SK-N-SH (cell line): ENCODE results near the gene SHC3. TPM values are rescaled to one million over a fixed set of nuclear protein-coding genes. Genes with fewer than 3 reads are reported as not detected.

Experiments used
- CTCF ChIA-PET: fragments of 300-600, 350-600 bp; formaldehyde crosslinking; extraction: SDS; loops from one replicate; lab custom pipeline; 2021; lab: Yijun Ruan, JAX
- POLR2A ChIA-PET: fragments of 350-600 bp; sonication (Branson Sonifier 250); formaldehyde crosslinking; extraction: SDS; loops from one replicate; lab custom pipeline; 2020; ENCODE audit warnings: antibody characterized with exemption, inconsistent platforms; lab: Yijun Ruan, JAX
- DNase-seq: peaks from one replicate; pipeline ENCODE4 v3.0.0; 2012
- H2AFZ ChIP-seq: fragments of 200-600 bp; sonication (generic); 2 replicates; pipeline ENCODE4 v1.8.1; 2016; ENCODE audit warnings: antibody characterized with exemption, mild to moderate bottlenecking, low read depth
- H3F3A ChIP-seq: fragments of 200-600 bp; sonication (generic); replicated peaks from 2 replicates; pipeline ENCODE3; 2016; ENCODE audit warnings: antibody characterized with exemption, mild to moderate bottlenecking; ENCODE audit not compliant: insufficient read depth
- H3K27ac ChIP-seq, 2 experiments: fragments of 200-500 bp in 1 of 2; fragments of 200-600 bp in 1 of 2; sonication (Bioruptor generic) in 1 of 2; sonication (generic), shearing (Covaris generic) in 1 of 2; 2 replicates each; pipeline versions ENCODE4 v1.5.1 to v1.6.1; 2014 to 2016; ENCODE audit warnings: low read depth in 2 of 2, inconsistent platforms in 1 of 2, low read length in 1 of 2, mild to moderate bottlenecking in 1 of 2, mixed read lengths in 1 of 2
- H3K27me3 ChIP-seq: fragments of 200-600 bp; sonication (generic), shearing (Covaris generic); 2 replicates; pipeline ENCODE4 v1.6.1; 2016; ENCODE audit warnings: mixed run types; ENCODE audit not compliant: insufficient read depth
- H3K36me3 ChIP-seq, 2 experiments: fragments of 200-500 bp in 1 of 2; fragments of 200-600 bp in 1 of 2; sonication (Bioruptor generic) in 1 of 2; sonication (generic) in 1 of 2; replicated peaks in 1 of 2; 2 replicates each; pipeline versions ENCODE3 to v1.5.1; 2014 to 2016; ENCODE audit warnings: low read length in 1 of 2, mild to moderate bottlenecking in 1 of 2; ENCODE audit not compliant: insufficient read depth in 2 of 2, control insufficient read depth in 1 of 2
- H3K4me1 ChIP-seq, 2 experiments: fragments of 200-500 bp in 1 of 2; fragments of 200-600 bp in 1 of 2; sonication (Bioruptor generic) in 1 of 2; sonication (generic), shearing (Covaris generic) in 1 of 2; 2 replicates each; pipeline versions ENCODE4 v1.5.1 to v1.6.1; 2014 to 2016; ENCODE audit warnings: low read depth in 1 of 2, low read length in 1 of 2, mixed run types in 1 of 2; ENCODE audit not compliant: insufficient read depth in 2 of 2, control insufficient read depth in 1 of 2
- H3K4me2 ChIP-seq: fragments of 200-600 bp; sonication (generic), shearing (Covaris generic); 2 replicates; pipeline ENCODE4 v1.6.1; 2017; ENCODE audit warnings: mixed run types
- H3K4me3 ChIP-seq, 2 experiments: fragments of 200-500 bp in 1 of 2; fragments of 200-600 bp in 1 of 2; sonication (Bioruptor generic) in 1 of 2; sonication (generic), shearing (Covaris generic) in 1 of 2; 2 replicates each; pipeline versions ENCODE4 v1.5.1 to v1.8.1; 2014 to 2016; ENCODE audit warnings: low read depth in 2 of 2, inconsistent platforms in 1 of 2, low read length in 1 of 2, mild to moderate bottlenecking in 1 of 2, mixed read lengths in 1 of 2, moderate library complexity in 1 of 2
- H3K79me2 ChIP-seq: fragments of 200-600 bp; sonication (generic); 2 replicates; pipeline ENCODE4 v1.8.1; 2017; ENCODE audit warnings: mild to moderate bottlenecking; ENCODE audit not compliant: insufficient read depth
- H3K9ac ChIP-seq: fragments of 200-600 bp; sonication (generic); 2 replicates; pipeline ENCODE4 v1.6.1; 2017; ENCODE audit warnings: mixed run types
- H3K9me2 ChIP-seq: fragments of 200-600 bp; sonication (generic); 2 replicates; pipeline ENCODE4 v1.6.1; 2017; ENCODE audit warnings: mixed run types
- H3K9me3 ChIP-seq: fragments of 200-600 bp; sonication (generic); 2 replicates; pipeline ENCODE4 v1.6.1; 2017; ENCODE audit warnings: mixed run types, mild to moderate bottlenecking, moderate library complexity
- H4K20me1 ChIP-seq: fragments of 200-600 bp; sonication (generic); 2 replicates; pipeline ENCODE4 v1.6.1; 2017; ENCODE audit warnings: mild to moderate bottlenecking, mixed run types; ENCODE audit not compliant: insufficient read depth
- CHD2 ChIP-seq: fragments of 150-350 bp; IDR thresholded peaks from 2 replicates; pipeline ENCODE4 v1.6.1; 2018; ENCODE audit warnings: low read length; ENCODE audit not compliant: partially characterized antibody
- ELF1 ChIP-seq: IDR thresholded peaks from 2 replicates; pipeline ENCODE4 v1.4.0; 2012
- EZH2phosphoT487 ChIP-seq: fragments of 200-600 bp; sonication (generic); IDR thresholded peaks from 2 replicates; pipeline ENCODE4 v1.6.1; 2017; ENCODE audit warnings: low read depth, mixed run types, mild to moderate bottlenecking, antibody characterized with exemption, moderate library complexity, borderline replicate concordance
- FOXM1 ChIP-seq: IDR thresholded peaks from 2 replicates; pipeline ENCODE4 v1.4.0; 2012; ENCODE audit warnings: low read depth, mild to moderate bottlenecking
- GATA2 ChIP-seq: sonication (generic); formaldehyde crosslinking; IDR thresholded peaks from 2 replicates; pipeline ENCODE4 v1.5.0; 2020; ENCODE audit warnings: mild to moderate bottlenecking, missing genetic modification reagents
- IRF3 ChIP-seq: fragments of 150-350 bp; IDR thresholded peaks from 2 replicates; pipeline ENCODE4 v1.6.1; 2016; ENCODE audit warnings: mild to moderate bottlenecking, low read depth, low read length
- MEF2A ChIP-seq: IDR thresholded peaks from 2 replicates; pipeline ENCODE4 v1.4.0; 2012; ENCODE audit warnings: low read depth, borderline replicate concordance
- RAD21 ChIP-seq: IDR thresholded peaks from 2 replicates; pipeline ENCODE4 v1.6.1; 2012; ENCODE audit warnings: mild to moderate bottlenecking, low read length
- RXRA ChIP-seq: IDR thresholded peaks from 2 replicates; pipeline ENCODE4 v1.4.0; 2012; ENCODE audit warnings: low read depth, mild to moderate bottlenecking, borderline replicate concordance
- SIN3A ChIP-seq: IDR thresholded peaks from 2 replicates; pipeline ENCODE4 v1.6.1; 2012; ENCODE audit warnings: low read depth, mild to moderate bottlenecking, low read length, moderate library complexity, borderline replicate concordance
- TCF12 ChIP-seq: IDR thresholded peaks from 2 replicates; pipeline ENCODE4 v1.4.0; 2012
- TEAD4 ChIP-seq: IDR thresholded peaks from 2 replicates; pipeline ENCODE4 v1.4.0; 2012; ENCODE audit warnings: mild to moderate bottlenecking, borderline replicate concordance; ENCODE audit not compliant: insufficient read depth
- WGBS: methylation state at CpG from one replicate; pipeline ENCODE4 v1.1.6; 2017; ENCODE audit warnings: low lambda C conversion rate; 5-methylcytosine and 5-hydroxymethylcytosine counted together
- polyA plus RNA-seq, 3 experiments: library from polyadenylated mRNA; depleted of rRNA; stranded (reverse); fragments of >200 nt; gene quantifications; 2 replicates each; pipeline ENCODE4 v1.2.3, GENCODE V29; 2012
- TF ChIP-seq, protein P1 (sequence below): IDR thresholded peaks from 2 replicates; pipeline ENCODE4 v1.6.1; 2012; ENCODE audit warnings: mild to moderate bottlenecking, low read depth, low read length, moderate library complexity

Gene SHC3
- polyA plus RNA-seq, 1 of the 3 experiments (the other 2 are of a cell fraction) = 3.2 TPM

DNA sequence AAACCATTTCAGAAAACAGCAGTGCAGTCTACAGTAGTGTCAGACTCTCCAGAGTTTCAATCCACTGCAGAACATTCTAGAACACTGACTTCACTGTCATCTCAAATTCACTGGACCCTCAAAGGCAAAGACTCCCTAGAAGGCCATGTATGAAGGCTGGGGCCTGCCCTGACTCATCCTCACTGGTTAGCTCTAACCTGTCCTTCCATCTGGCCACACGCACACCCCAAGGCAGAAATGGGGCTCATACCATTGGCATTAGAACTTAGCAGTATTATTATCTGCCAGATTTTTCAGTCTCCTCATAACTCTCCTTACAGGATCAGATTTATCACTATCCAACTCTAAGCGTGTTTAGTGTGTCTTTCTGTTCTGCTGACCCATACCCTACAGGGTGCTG, 166.9 kb downstream of the SHC3 start:
- DNase-seq = no peak
- no peak overlapping the region for H3K4me2 ChIP-seq
- H3K9ac ChIP-seq = no peak overlapping the region
- no peak for TF ChIP-seq TEAD4
- TF ChIP-seq RAD21 = no peak
- TF ChIP-seq, protein P1, sequence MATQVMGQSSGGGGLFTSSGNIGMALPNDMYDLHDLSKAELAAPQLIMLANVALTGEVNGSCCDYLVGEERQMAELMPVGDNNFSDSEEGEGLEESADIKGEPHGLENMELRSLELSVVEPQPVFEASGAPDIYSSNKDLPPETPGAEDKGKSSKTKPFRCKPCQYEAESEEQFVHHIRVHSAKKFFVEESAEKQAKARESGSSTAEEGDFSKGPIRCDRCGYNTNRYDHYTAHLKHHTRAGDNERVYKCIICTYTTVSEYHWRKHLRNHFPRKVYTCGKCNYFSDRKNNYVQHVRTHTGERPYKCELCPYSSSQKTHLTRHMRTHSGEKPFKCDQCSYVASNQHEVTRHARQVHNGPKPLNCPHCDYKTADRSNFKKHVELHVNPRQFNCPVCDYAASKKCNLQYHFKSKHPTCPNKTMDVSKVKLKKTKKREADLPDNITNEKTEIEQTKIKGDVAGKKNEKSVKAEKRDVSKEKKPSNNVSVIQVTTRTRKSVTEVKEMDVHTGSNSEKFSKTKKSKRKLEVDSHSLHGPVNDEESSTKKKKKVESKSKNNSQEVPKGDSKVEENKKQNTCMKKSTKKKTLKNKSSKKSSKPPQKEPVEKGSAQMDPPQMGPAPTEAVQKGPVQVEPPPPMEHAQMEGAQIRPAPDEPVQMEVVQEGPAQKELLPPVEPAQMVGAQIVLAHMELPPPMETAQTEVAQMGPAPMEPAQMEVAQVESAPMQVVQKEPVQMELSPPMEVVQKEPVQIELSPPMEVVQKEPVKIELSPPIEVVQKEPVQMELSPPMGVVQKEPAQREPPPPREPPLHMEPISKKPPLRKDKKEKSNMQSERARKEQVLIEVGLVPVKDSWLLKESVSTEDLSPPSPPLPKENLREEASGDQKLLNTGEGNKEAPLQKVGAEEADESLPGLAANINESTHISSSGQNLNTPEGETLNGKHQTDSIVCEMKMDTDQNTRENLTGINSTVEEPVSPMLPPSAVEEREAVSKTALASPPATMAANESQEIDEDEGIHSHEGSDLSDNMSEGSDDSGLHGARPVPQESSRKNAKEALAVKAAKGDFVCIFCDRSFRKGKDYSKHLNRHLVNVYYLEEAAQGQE = no peak
- H3K4me3 ChIP-seq = no peak overlapping the region
- no peaks in the 10 kb centered on the region for H3K27me3 ChIP-seq
- no peaks in the 10 kb centered on the region for H4K20me1 ChIP-seq
- H2AFZ ChIP-seq = no peak overlapping the region
- no peaks in the 10 kb centered on the region for H3K9me2 ChIP-seq
- H3K9me3 ChIP-seq = no peaks in the 10 kb centered on the region
- ChIA-PET POLR2A (no interaction called here), CTCF (interaction anchor here (1.7 to 2.6 kb wide), 2 partner anchors 11 to 418 kb away, joined by 4 to 9 read pairs; no protein-coding TSS in a partner anchor)
- no peak overlapping the region for H3K27ac ChIP-seq
- peaks cover 1 to 3% of the 10 kb centered on the region in 2 experiments for H3K36me3 ChIP-seq
- H3K4me1 ChIP-seq = peaks cover 0 to 13% of the 10 kb centered on the region in 2 experiments; a peak in 2 of 4 replicates
- WGBS = 91% methylated on average over 2 of the region's 2 CpGs
- no peaks in the 10 kb centered on the region for H3K79me2 ChIP-seq
- H3F3A ChIP-seq = no peaks in the 10 kb centered on the region

DNA sequence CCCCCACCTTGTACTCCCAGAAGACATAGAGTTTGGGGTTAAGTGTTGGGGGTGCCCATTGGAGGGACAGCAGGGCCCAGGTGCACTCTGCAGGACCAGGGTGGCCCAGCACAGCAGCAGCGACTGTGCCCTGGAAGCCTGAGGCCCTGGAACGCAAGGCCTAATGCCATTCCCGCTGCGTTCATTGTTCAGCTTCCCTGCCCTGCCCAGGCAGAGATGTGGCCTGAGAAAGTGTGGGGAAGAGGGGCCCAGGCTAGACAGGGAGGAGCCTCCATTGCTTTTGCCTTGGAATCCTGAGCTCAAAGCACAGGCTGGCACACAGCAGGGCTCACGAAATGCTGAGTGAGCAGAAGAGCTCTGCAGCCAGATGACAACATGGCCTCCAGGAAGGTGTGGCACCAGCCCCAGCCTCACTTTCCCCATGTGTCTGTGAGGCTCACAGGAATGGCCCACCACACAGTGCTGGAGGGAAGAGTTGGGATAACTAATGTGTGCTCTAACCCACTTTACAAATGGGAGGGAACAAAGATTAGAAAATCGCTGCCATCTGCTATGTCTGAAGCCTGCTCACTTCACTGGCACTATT, 168.0 kb downstream of the SHC3 start:
- Histone ChIP-seq H3F3A (no peaks in the 10 kb centered on the region), H3K9me3 (no peaks in the 10 kb centered on the region), H3K79me2 (no peaks in the 10 kb centered on the region), H3K9ac (no peak overlapping the region), H3K27me3 (no peaks in the 10 kb centered on the region), H3K4me3 (no peak overlapping the region), H3K4me2 (no peak overlapping the region), H3K9me2 (no peaks in the 10 kb centered on the region), H3K36me3 (peaks cover 0 to 3% of the 10 kb centered on the region in 2 experiments), H2AFZ (no peak overlapping the region), H3K27ac (peak overlapping the region in 1 of 2 experiments; percentile 36; a peak in 2 of 4 replicates), H4K20me1 (no peaks in the 10 kb centered on the region), H3K4me1 (peaks cover 9 to 17% of the 10 kb centered on the region in 2 experiments; a peak in 3 of 4 replicates)
- 67% methylated on average over 3 of the region's 6 CpGs for WGBS
- TF ChIP-seq GATA2 (CRISPR knock-in tag) (no peak), FOXM1 (no peak), ELF1 (no peak), RXRA (no peak), EZH2phosphoT487 (no peak), MEF2A (no peak), TCF12 (no peak), IRF3 (no peak), SIN3A (no peak), CHD2 (no peak)
- TF ChIP-seq, protein P1 = no peak
- ChIA-PET POLR2A (interaction anchor here (0.6 kb wide), 1 partner anchor 28 kb away, joined by 3 read pairs; no protein-coding TSS in a partner anchor), CTCF (interaction anchor here (0.6 to 2.6 kb wide), 6 partner anchors 10 to 417 kb away, joined by 3 to 9 read pairs (median 4); no protein-coding TSS in a partner anchor)
- DNase-seq = no peak
